Tibial nerve (tissue), 4 donors: ENCODE measurements around the gene MUC2. TPM values are rescaled to one million over a fixed set of nuclear protein-coding genes. Genes with fewer than 3 reads are reported as not detected.

Experiments used
- DNase-seq, 2 donors: peaks; one replicate each; pipeline ENCODE4 v3.0.0-alpha.2; 2019; ENCODE audit warnings: low spot score in 2 of 2
- H3K27ac ChIP-seq, 4 donors: fragments of 200-600 bp; sonication (generic) in 3 of 4; one replicate each; pipeline ENCODE4 v1.5.1; 2017 to 2019; ENCODE audit warnings: mild to moderate bottlenecking in 1 of 4
- H3K27me3 ChIP-seq, 2 donors: fragments of 200-600 bp; sonication (generic) in 1 of 2; one replicate each; pipeline versions ENCODE4 v1.5.1 to v1.6.0; 2017 to 2019
- H3K36me3 ChIP-seq, 3 donors: fragments of 200-600 bp; sonication (generic); one replicate each; pipeline ENCODE4 v1.5.1; 2018 to 2019
- H3K4me1 ChIP-seq, 4 donors: fragments of 200-600 bp; sonication (generic) in 3 of 4; one replicate each; pipeline ENCODE4 v1.5.1; 2017 to 2019
- H3K4me3 ChIP-seq, 4 donors: fragments of 200-600 bp; sonication (generic) in 3 of 4; one replicate each; pipeline ENCODE4 v1.5.1; 2017 to 2019; ENCODE audit warnings: mild to moderate bottlenecking in 1 of 4, moderate library complexity in 1 of 4
- H3K9me3 ChIP-seq, 4 donors: fragments of 200-600 bp; sonication (generic) in 3 of 4; one replicate each; pipeline ENCODE4 v1.5.1; 2017 to 2019
- CTCF ChIP-seq, 5 experiments: fragments of 200-600 bp in 3 of 5; fragments of 450-650 bp in 2 of 5; sonication (generic) in 3 of 5; IDR thresholded peaks; one replicate each; pipeline ENCODE4 v1.5.1; 2016 to 2019; ENCODE audit warnings: antibody characterized with exemption in 5 of 5, mild to moderate bottlenecking in 3 of 5, moderate library complexity in 2 of 5
- EP300 ChIP-seq, 2 donors: sonication (generic); formaldehyde crosslinking; IDR thresholded peaks; one replicate each; pipeline ENCODE4 v1.6.1; 2017; ENCODE audit warnings: antibody characterized with exemption in 2 of 2, mild to moderate bottlenecking in 1 of 2
- POLR2A ChIP-seq, 2 donors: fragments of 450-650 bp; IDR thresholded peaks; one replicate each; pipeline ENCODE4 v1.6.1; 2017; ENCODE audit warnings: antibody characterized with exemption in 2 of 2, mild to moderate bottlenecking in 2 of 2, moderate library complexity in 2 of 2
- WGBS, 2 donors: methylation state at CpG; one replicate each; pipeline ENCODE4 v1.1.5; 2018; 5-methylcytosine and 5-hydroxymethylcytosine counted together
- total RNA-seq, 4 donors: library from RNA; depleted of rRNA; stranded (reverse); fragments of >200 nt; gene quantifications; one replicate each; pipeline ENCODE4 v1.1.0, GENCODE V29; 2016

The MUC2 gene
- total RNA-seq, 4 donors from 2014 or later = not detected

GRCh38 chr11:1027483-1028290 lies 47.0 kb upstream of the MUC2 start:
- Histone ChIP-seq H3K36me3 (peaks cover 0 to 34% (median 0%) of the 10 kb centered on the region in 3 donors), H3K27me3 (no peaks in the 10 kb centered on the region), H3K4me3 (no peak overlapping the region), H3K27ac (no peak overlapping the region), H3K4me1 (no peaks in the 10 kb centered on the region), H3K9me3 (no peaks in the 10 kb centered on the region)
- DNase-seq = no peak
- TF ChIP-seq EP300 (IDR thresholded peaks at IDR 0.05) = no peak
- TF ChIP-seq POLR2A (IDR thresholded peaks at IDR 0.05) = no peak
- no peak for TF ChIP-seq CTCF (IDR thresholded peaks at IDR 0.05)
- WGBS, 2 donors = 75 to 76% methylated on average over 30 to 32 of the region's 36 CpGs

DNA sequence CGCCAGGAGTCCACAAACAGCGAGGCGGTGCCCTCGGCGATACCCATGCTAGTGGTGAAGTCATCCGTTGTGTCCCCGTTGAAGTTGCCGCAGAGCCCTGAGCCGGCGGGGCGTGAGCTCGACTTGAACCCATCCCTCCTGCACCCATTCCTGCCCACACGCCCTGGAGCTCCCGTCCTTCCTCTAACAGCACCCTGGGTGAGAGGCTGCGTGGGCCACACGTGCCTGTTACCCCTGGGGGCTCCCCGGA lies 46.5 kb upstream of the MUC2 start:
- Histone ChIP-seq H3K4me1 (no peaks in the 10 kb centered on the region), H3K36me3 (peaks cover 0 to 33% (median 0%) of the 10 kb centered on the region in 3 donors), H3K4me3 (no peak overlapping the region), H3K27me3 (no peaks in the 10 kb centered on the region), H3K9me3 (no peaks in the 10 kb centered on the region), H3K27ac (no peak overlapping the region)
- TF ChIP-seq POLR2A (IDR thresholded peaks at IDR 0.05) (no peak), CTCF (IDR thresholded peaks at IDR 0.05) (no peak), EP300 (IDR thresholded peaks at IDR 0.05) (no peak)
- no peak for DNase-seq
- WGBS, 2 donors = 59 to 73% methylated on average over 16 to 17 of the region's 17 CpGs

- Histone ChIP-seq H3K4me3 (no peak overlapping the region), H3K27me3 (no peaks in the 10 kb centered on the region), H3K4me1 (no peaks in the 10 kb centered on the region), H3K27ac (no peak overlapping the region), H3K36me3 (peaks cover 0 to 29% (median 0%) of the 10 kb centered on the region in 3 donors), H3K9me3 (no peaks in the 10 kb centered on the region)
- 72 to 81% methylated on average over 9 to 14 of the region's 14 CpGs for WGBS, 2 donors
- TF ChIP-seq CTCF (IDR thresholded peaks at IDR 0.05) (no peak), EP300 (IDR thresholded peaks at IDR 0.05) (no peak)
- no peak for DNase-seq
These were observed 46.1 kb upstream of the MUC2 start for GRCh38 chr11:1028616-1029015.

DNA sequence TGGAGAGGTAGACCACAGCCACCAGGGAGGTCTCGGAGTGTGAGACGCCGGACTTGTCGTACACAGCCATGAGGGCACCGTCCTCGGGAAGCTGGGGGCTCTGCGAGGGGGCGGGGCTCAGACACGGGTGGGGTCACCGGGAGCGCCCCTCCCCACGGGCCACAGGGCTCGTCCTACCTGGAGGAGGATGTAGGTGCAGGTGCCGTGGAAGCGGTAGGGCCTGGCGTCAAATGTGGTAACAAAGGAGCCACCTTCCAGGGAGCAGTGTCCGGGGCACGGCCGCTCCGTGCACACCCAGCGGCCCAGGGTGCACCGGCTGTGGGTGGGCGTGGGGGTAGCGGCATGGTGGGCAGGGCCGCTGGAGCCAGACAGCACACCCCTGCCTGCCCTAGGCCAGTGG lies 45.6 kb upstream of the MUC2 start:
- Histone ChIP-seq H3K36me3 (peaks cover 0 to 24% (median 0%) of the 10 kb centered on the region in 3 donors), H3K27me3 (no peaks in the 10 kb centered on the region), H3K4me3 (no peak overlapping the region), H3K9me3 (no peaks in the 10 kb centered on the region), H3K27ac (no peak overlapping the region), H3K4me1 (no peaks in the 10 kb centered on the region)
- no peak for DNase-seq
- WGBS, 2 donors = 72% methylated on average over 20 to 24 of the region's 25 CpGs
- TF ChIP-seq CTCF (IDR thresholded peaks at IDR 0.05) (no peak), POLR2A (IDR thresholded peaks at IDR 0.05) (no peak), EP300 (IDR thresholded peaks at IDR 0.05) (no peak)

DNA sequence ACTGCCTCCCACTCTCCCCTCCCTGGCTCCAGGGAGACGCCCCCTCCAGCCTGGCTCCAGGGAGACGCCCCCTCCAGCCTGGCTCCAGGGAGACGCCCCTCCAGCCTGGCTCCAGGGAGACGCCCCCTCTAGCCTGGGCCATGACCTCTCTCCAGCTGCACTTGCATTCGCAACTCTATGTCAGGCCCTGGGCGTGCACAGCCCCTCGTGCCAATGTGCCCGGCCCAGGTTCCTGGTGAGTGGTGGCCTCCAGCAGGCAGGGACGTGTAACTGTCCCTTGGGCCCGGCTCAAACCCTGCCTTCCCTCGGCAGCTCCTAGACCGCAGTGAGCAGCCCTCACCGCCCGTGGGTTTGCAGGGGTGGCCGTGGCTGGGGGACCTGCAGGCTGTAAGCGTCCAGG lies 45.0 kb upstream of the MUC2 start:
- Histone ChIP-seq H3K9me3 (no peaks in the 10 kb centered on the region), H3K36me3 (peaks cover 0 to 18% (median 0%) of the 10 kb centered on the region in 3 donors), H3K4me1 (no peaks in the 10 kb centered on the region), H3K4me3 (no peak overlapping the region), H3K27ac (no peak overlapping the region), H3K27me3 (no peaks in the 10 kb centered on the region)
- TF ChIP-seq POLR2A (IDR thresholded peaks at IDR 0.05) = no peak
- TF ChIP-seq EP300 (IDR thresholded peaks at IDR 0.05) = no peak
- TF ChIP-seq CTCF (IDR thresholded peaks at IDR 0.05) = no peak
- no peak for DNase-seq
- WGBS, 2 donors = 39 to 50% methylated on average over 12 of the region's 16 CpGs
